IMR-90 (cell line): Measurements from ENCODE around the gene AMBP.

Experiments
- CTCF ChIP-seq: conservative IDR thresholded peaks from 2 replicates; pipeline ENCODE4 v1.5.1; 2012; ENCODE audit warnings: mild to moderate bottlenecking, low read depth, low read length, improper control_type of control experiment
- POLR2A ChIP-seq: IDR thresholded peaks from 2 replicates; pipeline ENCODE4 v1.6.1; 2012; ENCODE audit warnings: mild to moderate bottlenecking, low read depth, low read length

GRCh38 chr9:114039484-114039883 lies 38.6 kb downstream of the AMBP start:
- TF ChIP-seq POLR2A, result no peak
- TF ChIP-seq CTCF, result no peak
